Measurements from ENCODE around the gene RBM10.
A peak's percentile ranks its signal among the peaks of the same experiment; 100 is the strongest.

The RBM10 gene

DNA sequence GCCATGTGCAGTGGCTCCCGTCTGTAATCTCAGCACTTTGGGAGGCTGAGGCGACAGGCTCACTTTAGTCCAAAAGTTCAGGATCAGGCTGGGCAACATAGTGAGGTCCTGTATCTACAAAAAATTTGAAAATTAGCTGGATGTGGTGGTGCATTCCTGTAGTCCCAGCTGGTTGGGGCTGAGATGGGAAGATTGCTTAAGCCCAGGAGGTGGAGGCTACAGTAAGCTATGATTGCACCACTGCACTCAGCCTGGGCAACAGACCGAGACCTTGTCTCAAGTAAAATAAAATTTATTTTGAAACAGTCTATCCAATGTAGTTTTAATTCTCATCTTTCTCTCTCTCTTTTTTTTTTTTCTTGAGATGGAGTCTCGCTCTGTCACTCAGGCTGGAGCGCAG, 21.1 kb downstream of the RBM10 start:
- peak; percentile 46 for DNase-seq (ENCODE audit: low read depth)
- TF ChIP-seq, protein P1, sequence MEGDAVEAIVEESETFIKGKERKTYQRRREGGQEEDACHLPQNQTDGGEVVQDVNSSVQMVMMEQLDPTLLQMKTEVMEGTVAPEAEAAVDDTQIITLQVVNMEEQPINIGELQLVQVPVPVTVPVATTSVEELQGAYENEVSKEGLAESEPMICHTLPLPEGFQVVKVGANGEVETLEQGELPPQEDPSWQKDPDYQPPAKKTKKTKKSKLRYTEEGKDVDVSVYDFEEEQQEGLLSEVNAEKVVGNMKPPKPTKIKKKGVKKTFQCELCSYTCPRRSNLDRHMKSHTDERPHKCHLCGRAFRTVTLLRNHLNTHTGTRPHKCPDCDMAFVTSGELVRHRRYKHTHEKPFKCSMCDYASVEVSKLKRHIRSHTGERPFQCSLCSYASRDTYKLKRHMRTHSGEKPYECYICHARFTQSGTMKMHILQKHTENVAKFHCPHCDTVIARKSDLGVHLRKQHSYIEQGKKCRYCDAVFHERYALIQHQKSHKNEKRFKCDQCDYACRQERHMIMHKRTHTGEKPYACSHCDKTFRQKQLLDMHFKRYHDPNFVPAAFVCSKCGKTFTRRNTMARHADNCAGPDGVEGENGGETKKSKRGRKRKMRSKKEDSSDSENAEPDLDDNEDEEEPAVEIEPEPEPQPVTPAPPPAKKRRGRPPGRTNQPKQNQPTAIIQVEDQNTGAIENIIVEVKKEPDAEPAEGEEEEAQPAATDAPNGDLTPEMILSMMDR (conservative IDR thresholded peaks at IDR 0.05; ENCODE audit: control insufficient read depth, insufficient read depth, low read depth, low read length) = no peak
- no peak overlapping the region for H3K4me3 ChIP-seq (ENCODE audit: control insufficient read depth, low read depth, low read length)

DNA sequence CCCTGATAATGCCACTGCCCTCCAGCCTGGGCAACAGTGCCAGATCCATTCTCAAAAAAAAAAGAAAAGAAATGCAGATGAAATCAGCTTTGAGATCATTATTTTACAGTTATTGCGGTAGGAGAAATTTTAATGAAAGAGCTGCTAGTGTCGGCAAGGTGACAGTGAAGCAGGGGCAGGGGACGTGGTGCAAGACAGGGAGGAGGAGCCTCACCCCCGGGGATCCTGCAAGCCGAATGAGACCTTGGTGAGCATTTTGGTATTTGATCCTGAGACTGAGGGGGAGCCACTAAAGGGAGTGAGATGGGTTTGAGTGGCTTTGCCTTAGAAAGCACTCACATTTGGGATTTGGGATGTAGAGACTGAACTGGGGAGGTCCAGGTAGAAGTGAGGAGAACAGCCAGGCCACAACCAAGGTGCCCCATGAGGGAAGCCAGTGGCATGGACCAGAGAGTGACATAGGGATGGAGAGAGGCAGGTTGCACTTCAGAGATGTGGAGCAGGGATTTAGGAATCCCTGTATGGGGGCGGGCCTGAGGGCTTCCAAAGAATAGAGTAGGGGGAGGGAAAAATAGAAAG, 23.6 kb downstream of the RBM10 start:
- no peak for DNase-seq (ENCODE audit: low read depth)
- TF ChIP-seq, protein P1 (conservative IDR thresholded peaks at IDR 0.05; ENCODE audit: control insufficient read depth, insufficient read depth, low read depth, low read length) = no peak
- H3K4me3 ChIP-seq (ENCODE audit: control insufficient read depth, low read depth, low read length) = no peak overlapping the region

DNA sequence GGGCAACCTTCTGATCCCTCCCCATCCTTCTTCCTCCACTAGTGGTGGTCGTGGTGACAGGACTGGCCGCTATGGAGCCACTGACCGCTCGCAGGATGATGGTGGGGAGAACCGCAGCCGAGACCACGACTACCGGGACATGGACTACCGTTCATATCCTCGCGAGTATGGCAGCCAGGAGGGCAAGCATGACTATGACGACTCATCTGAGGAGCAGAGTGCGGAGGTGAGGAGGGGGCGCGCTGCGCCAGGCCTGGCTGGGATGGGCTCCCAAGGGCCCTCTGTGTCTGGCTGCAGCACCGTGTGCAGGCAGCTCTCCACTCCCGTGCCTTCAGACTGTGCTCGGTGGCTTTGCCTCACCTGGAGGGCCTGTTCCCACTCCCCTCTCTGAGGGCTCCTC, 24.3 kb downstream of the RBM10 start:
- H3K4me3 ChIP-seq (ENCODE audit: control insufficient read depth, low read depth, low read length) = no peak overlapping the region
- TF ChIP-seq, protein P1 (conservative IDR thresholded peaks at IDR 0.05; ENCODE audit: control insufficient read depth, insufficient read depth, low read depth, low read length) = no peak
- DNase-seq (ENCODE audit: low read depth) = no peak

DNA sequence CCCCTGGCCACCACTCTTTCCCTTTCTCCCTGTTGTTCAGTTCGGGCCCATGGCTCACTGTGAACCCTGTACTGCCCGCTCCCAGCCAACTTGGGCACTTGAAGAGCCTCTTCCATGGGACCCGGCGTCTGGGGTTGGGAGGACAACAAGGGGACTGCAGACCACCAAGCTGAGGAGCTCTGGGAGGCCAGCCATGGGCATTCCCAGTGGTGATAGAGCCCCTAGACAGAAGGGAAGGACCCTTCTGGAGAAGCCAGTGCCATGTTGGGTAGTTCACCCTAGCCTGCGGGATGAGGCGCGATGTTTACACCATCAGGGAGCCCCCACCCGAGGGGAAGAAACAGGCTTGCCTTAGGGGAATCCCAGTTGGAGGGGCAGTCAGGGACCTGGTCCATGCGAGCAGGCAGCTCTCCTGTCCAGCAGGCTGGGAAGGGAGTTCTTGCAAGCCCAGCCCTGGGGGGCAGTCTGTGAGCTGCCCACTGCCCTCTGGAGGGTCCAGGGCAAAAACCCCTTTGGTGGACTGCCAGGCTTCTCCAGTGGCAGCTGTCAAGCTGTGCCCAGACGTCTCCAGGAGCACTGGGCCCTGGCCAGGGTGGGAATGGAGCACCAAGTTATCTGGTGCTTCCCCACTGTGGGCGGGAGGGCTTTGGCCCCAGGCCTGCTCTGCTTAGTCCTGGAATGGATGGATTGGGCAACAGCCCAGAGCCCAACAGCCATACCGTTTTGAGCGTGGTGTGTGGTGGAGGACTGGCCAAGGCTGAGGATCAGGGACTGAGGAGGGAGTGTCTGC, 24.9 kb downstream of the RBM10 start:
- TF ChIP-seq, protein P1 (conservative IDR thresholded peaks at IDR 0.05; ENCODE audit: control insufficient read depth, insufficient read depth, low read depth, low read length) = no peak
- DNase-seq (ENCODE audit: low read depth) = peak; percentile 64
- no peak overlapping the region for H3K4me3 ChIP-seq (ENCODE audit: control insufficient read depth, low read depth, low read length)

DNA sequence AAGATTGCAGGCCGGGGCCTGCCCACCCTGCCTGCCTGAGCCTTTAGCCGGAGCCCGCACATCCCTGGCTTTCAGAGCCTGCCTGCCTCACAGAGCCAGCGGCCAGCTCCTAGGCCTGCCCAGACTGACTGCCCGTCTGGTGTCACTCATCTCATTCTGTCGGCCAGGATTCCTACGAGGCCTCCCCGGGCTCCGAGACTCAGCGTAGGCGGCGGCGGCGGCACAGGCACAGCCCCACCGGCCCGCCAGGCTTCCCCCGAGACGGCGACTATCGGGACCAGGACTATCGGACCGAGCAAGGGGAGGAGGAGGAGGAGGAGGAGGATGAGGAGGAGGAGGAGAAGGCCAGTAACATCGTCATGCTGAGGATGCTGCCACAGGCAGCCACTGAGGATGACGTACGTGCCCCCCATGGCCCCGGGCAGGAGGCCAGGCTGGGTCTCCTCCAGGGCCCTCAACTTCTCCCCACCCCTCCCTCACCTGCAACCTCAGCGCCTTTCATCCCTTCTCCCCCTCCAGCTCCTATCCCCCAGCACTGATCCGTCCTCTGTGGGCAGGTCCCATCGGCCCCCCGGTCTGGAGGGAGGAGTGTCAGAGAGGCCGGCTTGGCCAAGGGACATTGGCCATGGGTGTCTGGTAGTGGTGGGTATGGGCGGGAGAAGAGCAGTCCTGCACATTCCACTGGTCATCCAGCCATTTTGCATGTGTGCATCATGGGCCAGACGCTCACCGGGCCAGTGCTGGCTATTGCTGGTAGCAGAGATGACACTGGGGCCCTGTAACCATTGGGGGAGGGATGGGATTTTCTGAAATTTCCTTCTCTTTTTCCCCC, 26.1 kb downstream of the RBM10 start:
- no peak overlapping the region for H3K4me3 ChIP-seq (ENCODE audit: control insufficient read depth, low read depth, low read length)
- no peak for DNase-seq (ENCODE audit: low read depth)
- TF ChIP-seq, protein P1 (conservative IDR thresholded peaks at IDR 0.05; ENCODE audit: control insufficient read depth, insufficient read depth, low read depth, low read length) = no peak

DNA sequence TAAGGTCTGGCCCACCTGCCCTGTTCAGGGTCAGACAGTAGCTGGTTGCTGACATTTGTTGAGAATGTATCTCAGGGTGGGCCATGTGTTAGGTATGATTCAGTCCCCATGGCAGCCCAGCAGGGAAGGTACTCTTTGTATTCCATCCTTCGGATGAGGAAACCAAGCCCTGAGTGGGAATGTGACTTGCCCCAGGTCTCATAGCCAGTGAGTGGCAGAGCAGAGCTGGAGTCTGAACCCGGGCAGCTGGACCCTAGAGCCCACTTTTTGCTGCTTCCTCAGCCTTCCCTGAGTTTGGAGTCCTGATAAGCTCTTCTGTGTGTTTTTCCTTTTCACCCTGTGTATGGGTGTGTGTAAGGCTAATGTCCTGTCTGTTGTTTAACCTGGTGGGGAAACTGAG, 27.0 kb downstream of the RBM10 start:
- no peak overlapping the region for H3K4me3 ChIP-seq (ENCODE audit: control insufficient read depth, low read depth, low read length)
- no peak for DNase-seq (ENCODE audit: low read depth)
- TF ChIP-seq, protein P1 (conservative IDR thresholded peaks at IDR 0.05; ENCODE audit: control insufficient read depth, insufficient read depth, low read depth, low read length) = no peak
